GM21423 (cell line): Measurements from ENCODE around the gene SLC30A3.
"Not testable (repeated sequence)": the region's sequence is repeated elsewhere in the genome, so short reads cannot be mapped to it uniquely, and the experiment has no call there.

Experiments used
- ATAC-seq: cut with Tn5 transposase; IDR thresholded peaks from one replicate; pipeline ENCODE4 v1.9.1; 2021; ENCODE audit warnings: mild to moderate bottlenecking, moderate library complexity; ENCODE audit not compliant: unreplicated experiment

The SLC30A3 gene

GRCh38 chr2:27262379-27263286, at the start of gene SLC30A3:
SLC30A3 (minus strand) TSS chr2:27263047; CDS start chr2:27262906, 141 bp downstream.
- no peak for ATAC-seq

GRCh38 chr2:27312152-27312551, 49.3 kb upstream of the SLC30A3 start:
- ATAC-seq: no peak

GRCh38 chr2:27309651-27310050, 46.8 kb upstream of the SLC30A3 start:
- ATAC-seq: no peak

- ATAC-seq: no peak
Measured at GRCh38 chr2:27308359-27308881, 45.6 kb upstream of the SLC30A3 start, which contains the start of gene UCN. UCN (minus strand) TSS chr2:27308445; CDS start chr2:27307895, 550 bp downstream.

- ATAC-seq: no peak
Measured at GRCh38 chr2:27307545-27308358, 44.9 kb upstream of the SLC30A3 start.

- ATAC-seq: no peak
Measured at GRCh38 chr2:27307287-27307544, 44.4 kb upstream of the SLC30A3 start.

- no peak for ATAC-seq
Measured at GRCh38 chr2:27306573-27307286, 43.9 kb upstream of the SLC30A3 start.

GRCh38 chr2:27306136-27306535, 43.3 kb upstream of the SLC30A3 start:
- ATAC-seq: no peak

GRCh38 chr2:27305516-27305915, 42.7 kb upstream of the SLC30A3 start:
- ATAC-seq: no peak

GRCh38 chr2:27304488-27305240, 41.8 kb upstream of the SLC30A3 start:
- no peak for ATAC-seq

- ATAC-seq: no peak
Measured at GRCh38 chr2:27303093-27304025, 40.5 kb upstream of the SLC30A3 start.

GRCh38 chr2:27300606-27301005, 37.8 kb upstream of the SLC30A3 start:
- ATAC-seq: not testable (repeated sequence)

GRCh38 chr2:27298391-27299080, 35.7 kb upstream of the SLC30A3 start:
- ATAC-seq: no peak

GRCh38 chr2:27297195-27297594, 34.3 kb upstream of the SLC30A3 start:
- ATAC-seq: no peak

- ATAC-seq: no peak
Measured at GRCh38 chr2:27296481-27296880, 33.6 kb upstream of the SLC30A3 start.

GRCh38 chr2:27294928-27295327, 32.1 kb upstream of the SLC30A3 start:
- no peak for ATAC-seq

GRCh38 chr2:27291865-27292264, 29.0 kb upstream of the SLC30A3 start:
- no peak for ATAC-seq

GRCh38 chr2:27290549-27290948, 27.7 kb upstream of the SLC30A3 start:
- ATAC-seq: no peak

- ATAC-seq: no peak
Measured at GRCh38 chr2:27288610-27289009, 25.8 kb upstream of the SLC30A3 start.
